OCI-LY7 (cell line): ENCODE measurements around the gene FDCSP.

ENCODE experiments used
- CTCF ChIP-seq: fragments of 200-600 bp; sonication (generic); conservative IDR thresholded peaks from 2 replicates; pipeline ENCODE4 v1.5.1; 2014; ENCODE audit warnings: mild to moderate bottlenecking, antibody characterized with exemption, low read length, moderate library complexity, mixed read lengths
- EZH2phosphoT487 ChIP-seq: fragments of 200-600 bp; sonication (generic); IDR thresholded peaks from 2 replicates; pipeline ENCODE4 v1.6.1; 2018; ENCODE audit warnings: low read depth, borderline replicate concordance, mild to moderate bottlenecking, mixed run types, antibody characterized with exemption, low read length, moderate library complexity, mixed read lengths

DNA sequence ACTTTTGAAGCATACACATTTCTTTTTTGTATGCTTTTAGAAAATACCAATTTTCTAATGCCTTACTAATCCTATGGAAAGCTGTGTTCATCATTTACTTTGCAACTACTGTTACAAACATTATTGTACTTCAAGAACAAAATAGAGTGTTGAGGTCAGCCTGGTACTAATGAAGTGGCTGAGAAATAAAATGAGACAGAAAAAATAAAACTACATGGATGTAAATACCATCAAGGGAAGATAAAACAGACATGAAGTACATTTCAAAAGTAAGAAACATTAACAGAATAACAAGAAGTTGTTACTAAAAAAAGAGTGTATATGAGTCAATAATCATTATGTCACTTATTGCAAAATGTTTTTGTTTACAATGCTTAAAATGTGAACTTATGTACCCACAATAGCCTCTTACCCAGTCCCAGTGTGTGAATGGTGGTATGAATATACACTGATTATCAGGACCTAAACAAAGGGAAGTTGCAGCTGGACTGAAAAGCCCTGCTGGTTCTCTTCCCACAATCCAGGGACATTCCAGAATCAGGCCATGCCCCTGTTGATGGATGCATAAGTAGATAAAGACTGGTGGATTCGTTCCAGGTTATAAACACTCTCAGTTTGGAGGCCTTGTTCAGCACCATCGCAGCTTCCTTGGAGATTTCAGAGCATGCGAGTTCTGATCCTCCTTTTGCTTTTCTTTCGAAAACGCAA is 14.1 kb downstream of the FDCSP start:
- TF ChIP-seq CTCF (no peak), EZH2phosphoT487 (no peak)
